Mucosa of descending colon (tissue), 3 donors: Measurements from ENCODE around the gene PPARGC1A. TPM values are rescaled to one million over a fixed set of nuclear protein-coding genes. Genes with fewer than 3 reads are reported as not detected.

ENCODE experiments used
- ATAC-seq: fragments of 200-7000 bp; cut with Tn5 transposase; one replicate; pipeline ENCODE4 v1.9.1; 2020; ENCODE audit warnings: mild to moderate bottlenecking, moderate library complexity
- DNase-seq, 3 donors: peaks; one replicate each; pipeline ENCODE4 v3.0.0-alpha.2; 2020
- H3K36me3 ChIP-seq: fragments of 200-600 bp; one replicate; pipeline ENCODE4 v1.8.0; 2021; ENCODE audit warnings: low read depth, mild to moderate bottlenecking
- H3K4me1 ChIP-seq: fragments of 200-600 bp; one replicate; pipeline ENCODE4 v1.8.0; 2021; ENCODE audit warnings: low read depth, mild to moderate bottlenecking
- H3K4me3 ChIP-seq: fragments of 200-600 bp; one replicate; pipeline ENCODE4 v1.8.0; 2021; ENCODE audit warnings: mild to moderate bottlenecking
- H3K9me3 ChIP-seq: fragments of 200-600 bp; one replicate; pipeline ENCODE4 v1.8.0; 2021; ENCODE audit warnings: mild to moderate bottlenecking
- intact Hi-C, 2 donors: fragments of 100-400 bp; cut with DNase I in 1 of 2; cut with micrococcal nuclease in 1 of 2; formaldehyde crosslinking; loops; one replicate each; pipeline versions ENCODE4 v1.11.0 to v1.11.1; 2022; cut with DNase I, micrococcal nuclease
- total RNA-seq, 3 donors: library from RNA; stranded (reverse); fragmentation: NEBNext Ultra II Directional in 2 of 3; extraction: Animal tissue kit (Norgen Biotek cat#: 25700) in 2 of 3; gene quantifications; one replicate each; pipeline versions ENCODE4 v1.2.1 to v1.2.4, GENCODE V29; 2021 to 2023
- TF ChIP-seq, protein P1 (sequence below): fragments of 200-600 bp; IDR thresholded peaks from one replicate; pipeline ENCODE4 v1.8.0; 2022; ENCODE audit warnings: antibody characterized with exemption, mild to moderate bottlenecking
- donor health status: DM: no; HTN: no; CAD: no; lungs with moderate emphysema.
- donor health status: DM: no; HTN: no; CAD: no.
- donor health status: DM: no; HTN: yes; CAD: no.

The PPARGC1A gene
- total RNA-seq, 3 donors from 2014 or later, result 55.4 to 139 (median 71.5) TPM

DNA sequence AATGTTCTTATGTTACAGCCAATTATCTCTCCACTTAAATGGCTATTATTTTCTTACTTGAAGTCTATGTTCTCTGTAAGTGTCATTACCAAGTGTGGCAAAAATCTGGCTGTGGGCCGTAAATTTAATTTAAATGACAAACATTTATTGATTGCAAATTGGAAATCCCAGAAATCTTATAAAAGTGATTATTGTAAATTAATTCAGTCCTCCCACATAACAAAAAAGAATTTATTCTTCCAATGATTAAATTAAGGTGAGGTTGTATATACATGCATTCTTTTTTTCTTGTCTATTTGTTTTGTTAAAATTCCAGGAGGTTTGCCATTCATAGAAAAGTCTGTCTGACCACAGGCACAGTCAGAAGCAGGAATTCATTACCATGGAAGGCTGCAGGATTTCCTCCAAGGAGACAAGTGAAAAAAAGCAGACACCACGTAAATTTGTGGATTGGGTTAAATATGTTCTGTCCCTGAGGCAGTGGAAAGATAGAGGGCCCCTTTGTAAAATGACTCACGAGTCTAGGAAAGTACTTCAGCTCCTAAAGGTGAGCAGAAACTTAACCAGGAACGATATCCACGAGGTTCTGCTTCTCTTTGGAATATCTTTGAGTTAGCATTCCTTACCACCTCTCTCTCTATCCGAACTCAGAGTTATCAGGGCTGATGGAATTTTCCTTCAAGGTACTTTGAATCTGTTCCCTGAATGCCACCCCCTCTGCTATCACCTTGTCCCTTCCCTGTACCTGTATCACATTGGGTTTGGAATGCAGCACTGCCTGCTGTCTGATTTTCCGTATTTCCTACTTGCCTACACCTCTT is 10.7 kb downstream of the PPARGC1A start:
- DNase-seq (no peak), ATAC-seq (no peak)
- H3K4me1 ChIP-seq, result peaks cover 24% of the 10 kb centered on the region
- intact Hi-C loops, result no loop called here
- no peaks in the 10 kb centered on the region for H3K9me3 ChIP-seq
- no peak overlapping the region for H3K4me3 ChIP-seq
- TF ChIP-seq, protein P1, sequence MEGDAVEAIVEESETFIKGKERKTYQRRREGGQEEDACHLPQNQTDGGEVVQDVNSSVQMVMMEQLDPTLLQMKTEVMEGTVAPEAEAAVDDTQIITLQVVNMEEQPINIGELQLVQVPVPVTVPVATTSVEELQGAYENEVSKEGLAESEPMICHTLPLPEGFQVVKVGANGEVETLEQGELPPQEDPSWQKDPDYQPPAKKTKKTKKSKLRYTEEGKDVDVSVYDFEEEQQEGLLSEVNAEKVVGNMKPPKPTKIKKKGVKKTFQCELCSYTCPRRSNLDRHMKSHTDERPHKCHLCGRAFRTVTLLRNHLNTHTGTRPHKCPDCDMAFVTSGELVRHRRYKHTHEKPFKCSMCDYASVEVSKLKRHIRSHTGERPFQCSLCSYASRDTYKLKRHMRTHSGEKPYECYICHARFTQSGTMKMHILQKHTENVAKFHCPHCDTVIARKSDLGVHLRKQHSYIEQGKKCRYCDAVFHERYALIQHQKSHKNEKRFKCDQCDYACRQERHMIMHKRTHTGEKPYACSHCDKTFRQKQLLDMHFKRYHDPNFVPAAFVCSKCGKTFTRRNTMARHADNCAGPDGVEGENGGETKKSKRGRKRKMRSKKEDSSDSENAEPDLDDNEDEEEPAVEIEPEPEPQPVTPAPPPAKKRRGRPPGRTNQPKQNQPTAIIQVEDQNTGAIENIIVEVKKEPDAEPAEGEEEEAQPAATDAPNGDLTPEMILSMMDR, result no peak
- H3K36me3 ChIP-seq, result no peaks in the 10 kb centered on the region

DNA sequence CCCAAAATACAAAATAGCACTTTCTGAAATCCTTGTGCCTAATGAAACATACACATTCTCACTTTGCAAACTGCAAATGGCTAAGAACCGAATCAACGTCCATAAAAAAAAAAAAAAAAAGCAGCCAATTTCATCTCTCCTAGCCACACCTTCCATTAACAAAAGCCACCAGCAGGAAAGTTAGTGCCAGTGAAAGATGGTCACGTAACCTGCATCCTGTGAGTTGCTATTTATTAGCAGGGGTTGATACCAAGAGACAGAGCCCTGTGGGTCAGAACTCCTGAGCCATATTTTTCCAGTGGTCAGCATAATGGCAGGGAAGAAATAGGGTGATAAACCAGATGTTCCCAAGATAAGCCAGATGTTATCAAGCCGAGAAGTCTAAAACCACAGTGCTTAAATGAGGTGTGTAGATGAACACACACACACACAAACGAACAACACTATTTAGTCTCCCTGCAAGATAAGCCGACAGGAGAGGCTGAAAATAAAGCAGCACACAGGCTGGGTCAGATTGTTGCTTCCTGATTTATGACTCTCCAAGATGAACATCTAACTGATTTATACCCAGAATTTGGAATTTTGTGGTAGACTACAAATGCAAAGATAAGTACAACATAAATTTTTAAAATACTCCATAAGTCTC is 11.5 kb downstream of the PPARGC1A start:
- no peaks in the 10 kb centered on the region for H3K36me3 ChIP-seq
- no peak overlapping the region for H3K4me3 ChIP-seq
- H3K9me3 ChIP-seq, result no peaks in the 10 kb centered on the region
- ATAC-seq (peak; percentile 6), DNase-seq (no peak)
- H3K4me1 ChIP-seq, result peaks cover 31% of the 10 kb centered on the region
- TF ChIP-seq, protein P1, result no peak
- intact Hi-C loops, result no loop called here

DNA sequence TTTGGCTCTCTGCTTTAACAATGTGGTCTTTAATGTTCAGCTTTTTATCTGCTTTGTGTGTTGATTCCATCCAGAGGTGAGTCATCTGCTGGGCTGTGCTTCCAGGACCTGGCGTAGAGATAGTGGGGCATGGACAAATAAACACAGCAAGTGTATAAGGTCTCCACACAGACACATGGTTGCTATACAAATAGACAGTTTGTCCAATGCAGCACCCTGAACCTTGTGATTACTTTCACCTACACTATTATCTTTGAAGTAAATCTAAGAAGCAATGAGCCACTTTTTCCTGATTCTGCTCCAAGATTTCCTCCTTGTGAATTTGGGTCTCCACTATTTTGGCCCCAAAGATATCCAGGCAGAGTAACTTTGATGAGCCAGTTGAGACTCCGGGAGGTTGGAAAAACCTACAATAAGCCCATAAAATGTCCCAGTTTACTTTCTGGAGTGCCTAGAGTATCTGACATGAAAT is 12.1 kb downstream of the PPARGC1A start:
- Histone ChIP-seq H3K4me1 (peaks cover 31% of the 10 kb centered on the region), H3K4me3 (no peak overlapping the region), H3K9me3 (no peaks in the 10 kb centered on the region), H3K36me3 (no peaks in the 10 kb centered on the region)
- DNase-seq, result peak; percentile 51 to 68 (median 63)
- ATAC-seq, result peak; percentile 86
- intact Hi-C loops, result no loop called here
- TF ChIP-seq, protein P1, result no peak

DNA sequence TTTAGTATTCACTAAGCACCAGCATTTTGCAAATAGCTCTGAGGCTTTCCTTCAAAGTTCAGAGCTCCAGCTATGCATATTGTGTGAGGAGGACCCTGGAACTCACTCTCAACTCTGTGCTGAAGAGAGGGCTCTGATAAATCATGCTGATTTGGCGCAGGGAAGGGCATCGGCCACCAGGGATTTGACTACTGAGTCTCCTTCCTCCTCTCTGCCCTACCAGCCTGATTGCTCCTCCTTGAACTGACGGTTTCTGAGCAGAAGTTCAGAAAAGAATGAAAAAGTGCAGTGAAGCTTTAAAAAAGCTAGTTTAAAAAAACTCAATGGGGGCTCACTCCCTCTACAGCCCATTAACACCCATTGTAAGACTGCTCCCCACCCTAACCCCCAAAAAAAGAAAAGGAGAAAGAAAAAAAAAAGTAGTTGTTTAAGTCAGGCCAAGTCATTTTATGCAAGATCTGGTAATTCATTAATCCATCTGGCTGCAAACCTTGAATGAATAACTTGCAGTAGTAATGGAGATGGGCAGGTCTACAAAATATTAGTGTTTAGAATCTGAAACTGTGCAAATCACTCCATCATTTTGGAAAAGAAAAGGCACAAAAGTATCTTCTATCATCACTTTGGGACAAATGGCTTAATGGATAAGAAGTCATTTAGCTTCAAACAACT is 13.3 kb downstream of the PPARGC1A start:
- Histone ChIP-seq H3K36me3 (no peaks in the 10 kb centered on the region), H3K4me3 (no peak overlapping the region), H3K9me3 (no peaks in the 10 kb centered on the region), H3K4me1 (peaks cover 25% of the 10 kb centered on the region)
- DNase-seq (peak in 2 of 3 donors; percentile 40 to 42), ATAC-seq (peak; percentile 41)
- intact Hi-C loops, result no loop called here
- TF ChIP-seq, protein P1, result no peak

DNA sequence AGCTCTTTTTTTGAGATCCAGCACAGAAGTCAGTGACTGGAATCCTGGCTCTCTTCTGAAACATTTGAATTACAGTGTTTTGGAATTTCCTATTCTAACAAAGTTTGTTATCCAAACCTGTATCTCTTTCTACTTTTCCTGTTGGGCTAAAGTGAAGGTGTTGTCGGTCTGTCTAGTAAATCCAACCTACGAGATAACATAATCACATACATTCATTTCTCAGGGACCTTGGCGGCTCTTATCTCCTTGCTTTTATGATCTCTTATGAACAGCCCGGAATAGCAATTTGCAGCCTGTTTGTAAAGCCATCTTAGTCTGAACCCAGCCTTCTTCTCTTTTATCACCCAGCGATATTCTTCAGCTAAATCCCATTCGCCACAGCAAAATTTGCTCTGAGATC is 14.5 kb downstream of the PPARGC1A start:
- Histone ChIP-seq H3K4me3 (no peak overlapping the region), H3K36me3 (no peaks in the 10 kb centered on the region), H3K9me3 (no peaks in the 10 kb centered on the region), H3K4me1 (peaks cover 25% of the 10 kb centered on the region)
- DNase-seq (peak in 1 of 3 donors; percentile 60), ATAC-seq (peak; percentile 64)
- intact Hi-C loops, result no loop called here
- TF ChIP-seq, protein P1, result no peak
